Suprapubic skin (tissue), 4 donors: ENCODE measurements around the gene COL6A3.

Experiments
- CTCF ChIP-seq, 2 donors: fragments of 200-600 bp in 1 of 2; fragments of 450-650 bp in 1 of 2; sonication (generic) in 1 of 2; IDR thresholded peaks; one replicate each; pipeline ENCODE4 v1.5.1; 2016 to 2019; ENCODE audit warnings: antibody characterized with exemption in 2 of 2, mild to moderate bottlenecking in 1 of 2, moderate library complexity in 1 of 2
- EP300 ChIP-seq: sonication (generic); formaldehyde crosslinking; IDR thresholded peaks from one replicate; pipeline ENCODE4 v1.6.1; 2017; ENCODE audit warnings: antibody characterized with exemption
- POLR2A ChIP-seq, 2 donors: fragments of 450-650 bp; IDR thresholded peaks; one replicate each; pipeline ENCODE4 v1.6.1; 2017; ENCODE audit warnings: antibody characterized with exemption in 2 of 2, mild to moderate bottlenecking in 2 of 2, moderate library complexity in 2 of 2
- POLR2AphosphoS5 ChIP-seq, 3 donors: sonication (generic); formaldehyde crosslinking; IDR thresholded peaks; one replicate each; pipeline ENCODE4 v1.6.1; 2017; ENCODE audit warnings: antibody characterized with exemption in 3 of 3

- TF ChIP-seq EP300 = no peak
- no peak for TF ChIP-seq CTCF (IDR thresholded peaks at IDR 0.05)
- no peak for TF ChIP-seq POLR2A (IDR thresholded peaks at IDR 0.05)
- no peak for TF ChIP-seq POLR2AphosphoS5 (IDR thresholded peaks at IDR 0.05)
Observed at GRCh38 chr2:237306787-237307170, 107.2 kb downstream of the COL6A3 start.
